ENCODE results near the gene GRID1.
"Not testable (repeated sequence)": the region's sequence is repeated elsewhere in the genome, so short reads cannot be mapped to it uniquely, and the experiment has no call there.

The GRID1 gene

DNA sequence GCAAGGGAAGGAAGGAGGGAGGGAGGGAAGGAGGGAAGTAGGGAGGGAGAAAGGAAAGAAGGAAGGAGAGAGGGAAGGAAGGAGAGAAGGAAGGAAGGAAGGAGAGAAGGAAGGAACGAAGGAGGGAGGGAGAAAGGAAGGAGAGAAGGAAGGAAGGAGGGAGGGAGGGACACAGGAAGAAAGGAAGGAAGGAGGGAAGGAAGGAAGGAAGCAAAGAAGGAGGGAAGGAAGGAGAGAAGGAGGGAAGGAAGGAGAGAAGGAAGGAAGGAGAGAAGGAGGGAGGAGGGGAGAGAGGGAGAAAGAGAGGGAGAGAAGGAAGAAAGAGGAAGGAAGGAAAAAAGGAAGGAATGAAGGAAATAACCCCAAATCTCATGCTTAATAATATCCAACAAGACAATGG is 630.6 kb downstream of the GRID1 start:
- DNase-seq: no peak

DNA sequence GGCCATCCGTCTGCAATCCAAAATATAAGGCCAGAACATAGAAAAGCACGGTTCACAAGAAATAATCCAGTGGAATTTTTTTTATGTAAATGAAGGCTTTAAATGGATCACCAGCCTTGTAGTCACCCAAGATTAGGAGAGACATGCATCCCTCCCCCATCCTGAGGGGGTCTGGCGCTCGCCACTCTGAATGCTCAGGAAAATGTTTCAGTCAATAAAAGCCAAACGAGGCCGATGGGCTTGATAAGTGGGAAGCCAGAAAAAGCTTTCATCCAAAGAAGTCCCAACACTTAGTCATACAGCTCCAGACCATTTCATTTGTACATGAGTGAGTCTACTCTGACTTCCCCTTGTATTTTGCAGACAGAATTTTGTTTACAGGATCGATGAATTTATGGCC is 631.8 kb downstream of the GRID1 start:
- no peak for DNase-seq

DNA sequence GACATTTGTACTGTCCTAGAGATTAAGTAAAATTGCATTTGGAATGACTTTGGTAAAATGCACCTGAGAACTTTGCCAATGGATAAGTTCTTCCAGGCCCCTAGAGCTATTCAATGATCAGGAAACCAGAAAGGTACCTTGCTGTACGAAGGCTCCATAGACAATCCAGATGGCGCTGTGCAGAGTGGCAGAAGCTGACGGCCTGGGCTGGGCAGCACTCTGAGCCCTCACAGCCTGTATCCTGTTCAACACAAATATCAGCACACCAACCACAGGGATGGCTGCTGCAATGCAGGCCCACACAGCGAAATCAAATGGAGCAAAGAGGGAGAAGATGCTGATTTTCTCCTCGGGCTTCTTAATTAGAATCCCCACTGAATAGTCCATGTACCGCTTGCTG is 642.4 kb downstream of the GRID1 start:
- no peak for DNase-seq

DNA sequence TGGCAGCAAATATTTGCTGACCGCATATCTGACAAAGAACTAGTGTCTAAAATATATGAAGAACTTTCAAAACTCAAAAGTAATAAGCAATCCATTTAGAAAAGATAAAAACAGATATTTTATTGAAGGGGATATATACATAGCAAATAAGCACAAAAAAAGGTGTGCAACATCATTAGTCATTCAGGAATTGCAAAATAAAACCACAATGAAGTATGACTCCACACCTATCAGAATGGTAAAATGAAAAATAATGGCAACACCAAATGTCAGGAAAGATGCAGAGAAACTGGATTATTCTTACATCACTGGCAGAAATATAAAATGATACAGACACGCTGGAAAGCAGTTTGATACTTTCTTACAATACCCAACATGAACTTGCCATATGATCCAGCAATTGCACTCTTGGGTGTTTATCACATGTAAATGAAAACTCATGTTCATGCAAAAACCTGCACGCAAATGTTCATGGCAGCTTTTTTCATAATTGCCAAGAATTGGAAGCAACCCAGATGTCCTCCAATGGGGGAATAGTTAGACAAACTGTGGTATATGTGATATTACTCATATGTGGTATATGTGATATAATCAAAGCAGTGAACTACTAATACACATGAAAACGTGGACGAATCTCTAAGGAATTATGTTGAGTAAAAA is 645.5 kb downstream of the GRID1 start:
- no peak for DNase-seq

DNA sequence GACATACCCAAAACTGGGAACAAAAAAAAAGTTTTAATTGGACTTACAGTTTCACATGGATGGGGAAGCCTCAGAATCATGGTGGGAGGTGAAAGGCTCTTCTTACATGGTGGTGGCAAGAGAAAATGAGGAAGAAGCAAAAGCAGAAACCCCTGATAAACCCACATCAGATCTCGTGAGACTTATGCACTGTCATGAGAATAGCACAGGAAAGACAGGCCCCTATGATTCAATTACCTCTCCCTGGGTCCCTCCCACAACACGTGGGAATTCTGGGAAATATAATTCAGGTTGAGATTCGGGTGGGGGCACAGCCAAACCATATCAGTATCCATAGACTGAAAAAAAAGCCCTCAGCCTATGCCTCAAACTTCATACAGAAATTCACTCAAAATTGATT is 647.2 kb downstream of the GRID1 start:
- DNase-seq: no peak

DNA sequence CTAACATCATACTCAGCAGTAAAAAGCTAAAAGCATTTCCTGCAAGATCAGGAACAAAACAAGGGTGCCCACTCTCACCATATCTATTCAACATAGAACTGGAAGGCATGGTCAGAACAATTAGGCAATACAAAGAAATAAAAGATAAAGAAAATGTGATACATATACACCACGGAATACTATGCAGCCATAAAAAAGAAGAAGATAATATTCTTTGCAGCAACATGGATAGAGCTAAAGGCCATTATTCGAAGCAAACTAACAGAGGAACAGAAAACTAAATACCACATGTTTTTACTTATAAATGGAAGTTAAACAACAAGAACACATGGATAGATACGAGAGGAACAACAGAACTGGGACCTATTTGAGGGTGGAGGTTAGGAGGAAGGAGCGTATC is 652.7 kb downstream of the GRID1 start:
- no peak for DNase-seq

DNA sequence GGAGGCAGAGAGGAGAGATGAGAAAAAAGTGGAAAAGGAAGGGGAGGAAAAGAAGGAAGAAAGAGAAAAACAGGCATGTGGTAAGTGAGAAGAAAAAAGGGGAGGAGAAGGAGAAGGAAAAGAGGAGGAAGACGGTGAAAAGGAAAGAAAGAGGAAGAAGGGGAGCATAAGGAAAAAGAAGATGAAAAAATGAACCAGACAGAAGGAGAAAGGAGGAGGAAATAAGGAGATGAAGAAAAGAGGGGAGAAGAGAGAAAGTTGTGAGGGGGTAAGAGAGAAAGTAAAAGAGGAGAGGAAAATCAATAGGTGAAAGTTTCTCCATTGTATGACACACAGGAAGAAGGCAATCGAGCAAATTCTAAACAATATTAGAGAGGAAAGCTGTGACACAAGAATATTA is 663.8 kb downstream of the GRID1 start:
- DNase-seq: no peak

DNA sequence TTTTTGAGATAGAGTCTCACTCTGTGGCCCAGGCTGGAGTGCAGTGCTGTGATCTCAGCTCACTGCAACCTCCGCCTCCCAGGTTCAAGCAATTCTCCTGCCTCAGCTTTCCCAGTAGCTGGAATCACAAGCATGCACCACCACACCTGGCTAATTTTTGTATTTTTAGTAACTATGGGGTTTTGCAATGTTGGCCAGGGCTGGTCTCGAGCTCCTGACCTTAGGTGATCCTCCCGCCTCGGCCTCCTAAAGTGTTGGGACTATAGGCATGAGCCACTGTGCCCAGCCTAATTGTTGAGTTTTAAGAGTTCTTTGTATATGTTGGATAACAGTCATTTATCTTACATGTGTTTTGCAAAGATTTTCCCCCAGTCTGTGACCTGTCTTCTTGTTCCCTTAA is 667.5 kb downstream of the GRID1 start:
- DNase-seq: not testable (repeated sequence)

DNA sequence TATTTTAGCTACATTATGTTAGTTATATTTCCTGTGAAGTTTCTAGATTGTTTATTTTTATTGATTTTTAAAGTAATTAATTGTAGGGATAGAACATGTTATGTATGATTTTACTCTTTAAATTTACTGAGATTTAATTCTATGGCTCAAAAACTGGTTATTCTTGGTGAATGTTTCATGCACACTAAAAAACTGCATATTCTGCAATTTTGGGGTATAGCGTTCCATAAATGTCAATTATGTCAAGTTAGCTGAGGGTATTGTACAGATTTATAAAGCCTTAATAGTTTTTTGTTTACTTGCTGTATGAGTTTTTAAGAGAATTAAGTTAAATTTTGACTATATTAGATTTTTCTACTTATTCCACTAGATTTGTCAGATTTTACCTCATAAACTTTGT is 669.7 kb downstream of the GRID1 start:
- no peak for DNase-seq

DNA sequence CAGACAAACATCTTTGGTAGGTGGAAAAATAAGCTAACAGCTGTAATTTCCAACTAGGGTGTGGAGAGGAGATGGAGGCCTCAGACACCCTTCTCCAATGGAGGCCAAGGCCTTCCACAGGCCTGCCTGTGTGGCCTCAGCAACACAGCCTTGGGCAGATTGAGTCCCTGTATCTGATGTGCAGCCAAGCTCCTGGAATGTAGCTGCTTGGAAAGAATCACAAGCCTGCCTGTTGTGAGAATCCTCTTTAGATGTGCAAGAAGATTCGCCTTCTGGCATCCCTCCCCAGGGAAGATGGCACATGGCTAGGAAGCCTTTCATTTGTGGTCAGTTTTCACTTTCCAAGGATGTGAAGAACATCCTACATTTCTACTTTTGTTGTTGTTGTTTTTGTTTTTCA is 684.0 kb downstream of the GRID1 start:
- DNase-seq: no peak

DNA sequence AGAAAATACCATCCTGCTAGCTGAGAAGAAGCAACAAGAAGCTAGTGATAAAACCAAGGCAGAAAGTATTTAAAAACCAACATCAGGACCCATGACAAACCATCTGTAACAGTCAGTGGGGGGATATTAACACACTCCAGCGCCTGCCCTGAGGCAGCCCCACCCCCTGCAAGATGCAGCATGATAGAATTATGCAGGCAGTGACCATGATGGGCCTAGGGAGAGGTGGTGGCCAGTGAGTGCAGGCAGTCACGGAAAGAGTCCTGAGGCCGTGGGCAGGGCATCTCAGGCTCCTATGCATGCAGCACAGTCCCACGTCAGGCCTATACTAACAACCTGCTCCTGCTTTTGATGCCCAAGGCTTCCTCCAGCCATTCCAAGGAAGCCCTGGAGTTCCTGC is 686.9 kb downstream of the GRID1 start:
- DNase-seq: no peak

DNA sequence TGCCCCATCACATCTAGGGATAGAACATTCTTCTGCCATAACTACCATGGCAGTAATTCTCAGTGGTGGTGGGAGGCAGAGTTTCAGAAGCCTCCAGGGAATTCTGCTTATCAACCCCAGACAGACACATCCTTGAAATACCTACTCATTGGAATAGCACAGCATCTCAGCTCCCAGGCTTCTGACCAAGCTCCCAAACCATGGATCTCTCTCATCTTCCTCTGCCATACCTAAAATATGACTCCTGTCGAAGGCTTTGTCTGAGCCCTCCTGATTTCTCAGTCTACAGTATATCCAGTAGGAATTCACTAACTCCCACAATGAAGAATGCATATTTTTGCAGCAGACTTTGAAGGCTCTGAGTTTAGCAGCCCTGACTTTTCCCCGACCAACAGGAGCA is 687.5 kb downstream of the GRID1 start:
- DNase-seq: no peak

DNA sequence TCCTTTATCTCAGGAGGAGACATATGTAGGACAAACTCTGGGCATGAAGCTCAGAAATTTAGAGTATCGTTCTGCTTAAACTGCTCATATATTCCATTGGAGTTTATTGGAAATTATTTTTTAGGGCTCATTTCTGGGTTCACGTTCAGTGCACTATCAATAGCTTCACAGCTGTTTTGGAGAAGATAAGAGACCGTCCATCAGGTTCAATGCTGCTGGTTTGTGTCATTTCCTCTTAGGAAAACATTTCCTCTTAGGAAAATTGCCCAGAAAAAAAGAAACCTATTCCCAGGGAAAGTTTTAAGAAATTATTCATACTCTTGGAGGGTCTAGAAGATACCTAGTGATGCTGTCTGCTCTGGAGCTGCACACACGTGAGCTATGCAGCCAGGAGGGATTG is 691.7 kb downstream of the GRID1 start:
- no peak for DNase-seq

DNA sequence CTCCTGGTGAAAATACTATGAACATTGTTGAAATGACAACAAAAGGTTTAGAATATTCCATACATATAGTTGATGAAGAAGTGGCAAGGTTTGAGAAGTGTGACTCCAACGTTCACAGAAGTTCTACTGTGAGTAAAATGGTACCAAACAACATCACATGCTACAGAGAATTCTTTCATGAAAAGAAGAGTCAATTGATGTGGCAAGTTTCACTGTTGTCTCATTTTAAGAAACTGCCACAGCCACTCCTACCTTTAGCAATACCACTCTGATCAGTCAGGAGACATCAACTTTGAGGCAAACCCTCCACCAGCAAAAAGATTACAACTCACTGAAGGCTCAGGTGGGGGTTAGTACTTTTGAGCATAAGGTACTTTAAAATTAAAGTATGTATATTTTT is 693.3 kb downstream of the GRID1 start:
- no peak for DNase-seq

DNA sequence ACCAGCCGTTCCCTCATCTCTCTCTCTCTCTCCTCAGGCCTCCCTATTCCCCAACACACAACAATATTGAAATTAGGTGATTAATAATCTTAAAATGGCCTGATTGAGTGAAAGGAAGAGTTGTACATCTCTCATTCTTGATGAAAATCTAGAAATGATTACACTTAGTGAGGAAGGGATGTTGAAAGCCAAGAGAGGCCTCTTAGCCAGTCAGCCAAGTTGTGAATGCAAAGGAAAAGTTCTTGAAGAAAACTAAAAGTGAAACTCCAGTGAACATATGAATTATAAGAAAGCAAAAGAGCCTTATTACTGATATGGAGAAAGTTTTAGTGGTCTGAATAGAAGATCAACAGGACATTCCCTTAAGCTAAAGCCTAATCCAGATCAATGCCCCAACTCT is 695.1 kb downstream of the GRID1 start:
- no peak for DNase-seq

DNA sequence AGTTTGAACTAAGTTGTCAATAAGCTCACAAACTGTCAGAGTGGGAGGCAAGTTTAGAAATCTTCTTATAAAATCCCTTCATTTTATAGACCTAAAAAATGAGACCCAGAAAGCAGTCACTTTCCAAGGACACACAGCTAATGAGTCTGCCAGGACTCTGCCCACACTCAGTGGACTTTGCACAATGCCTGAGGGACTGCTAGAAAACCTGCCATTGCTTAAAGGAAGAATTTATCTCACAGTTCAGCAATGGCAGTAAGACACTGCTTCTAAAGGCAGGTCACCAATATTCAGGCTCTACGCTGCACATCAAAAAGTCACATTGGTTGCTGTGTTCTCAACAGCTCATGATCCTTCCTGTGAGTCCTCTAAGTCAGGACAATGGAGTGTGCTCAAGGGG is 698.1 kb downstream of the GRID1 start:
- no peak for DNase-seq

DNA sequence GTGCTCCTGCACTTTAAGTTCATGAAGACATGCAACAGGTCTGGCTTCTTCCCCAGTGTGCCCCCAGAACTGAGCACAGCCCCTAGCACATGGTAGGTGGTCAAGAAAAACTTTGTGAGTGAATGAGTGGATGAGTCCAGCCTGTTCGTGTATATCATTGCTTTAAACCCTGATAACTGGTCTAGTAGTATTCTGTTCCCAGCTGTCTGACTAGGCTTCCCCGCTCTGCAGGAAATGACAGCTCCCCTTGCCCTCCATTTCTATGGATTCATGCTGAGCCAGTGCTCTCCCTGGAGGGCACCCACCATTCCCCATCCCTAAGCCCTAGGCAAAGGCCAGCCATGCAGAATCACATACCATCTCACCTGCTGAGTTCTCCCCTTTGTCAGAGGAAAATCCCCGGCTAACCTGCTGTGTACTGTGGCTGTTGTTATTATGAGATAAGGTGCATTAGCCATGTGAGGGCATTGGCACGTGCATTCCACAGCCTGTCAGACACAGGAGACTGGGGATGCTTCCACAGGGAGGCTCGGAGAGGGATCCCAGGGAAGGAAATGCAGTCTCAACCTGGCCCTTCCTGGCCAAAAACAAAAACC is 698.9 kb downstream of the GRID1 start:
- DNase-seq: no peak

DNA sequence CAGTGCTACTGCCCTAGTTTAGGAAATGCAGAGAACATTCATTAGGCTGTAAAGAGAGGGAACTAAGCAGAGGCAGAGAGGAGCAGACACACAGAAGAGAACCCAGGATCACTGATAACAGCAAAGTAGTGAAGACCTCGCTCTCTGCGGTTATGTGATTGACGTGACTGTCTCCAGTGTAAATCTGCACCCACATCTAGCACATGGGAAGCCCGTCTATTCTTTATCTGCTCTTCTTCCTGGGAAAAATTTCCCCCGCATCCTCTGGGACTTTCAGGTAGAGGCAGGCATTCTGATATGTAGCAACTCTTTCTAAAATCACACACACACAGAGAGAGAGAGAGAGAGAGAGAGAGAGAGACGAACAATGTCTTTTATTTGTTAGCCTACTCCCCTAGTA is 699.6 kb downstream of the GRID1 start:
- DNase-seq: no peak

DNA sequence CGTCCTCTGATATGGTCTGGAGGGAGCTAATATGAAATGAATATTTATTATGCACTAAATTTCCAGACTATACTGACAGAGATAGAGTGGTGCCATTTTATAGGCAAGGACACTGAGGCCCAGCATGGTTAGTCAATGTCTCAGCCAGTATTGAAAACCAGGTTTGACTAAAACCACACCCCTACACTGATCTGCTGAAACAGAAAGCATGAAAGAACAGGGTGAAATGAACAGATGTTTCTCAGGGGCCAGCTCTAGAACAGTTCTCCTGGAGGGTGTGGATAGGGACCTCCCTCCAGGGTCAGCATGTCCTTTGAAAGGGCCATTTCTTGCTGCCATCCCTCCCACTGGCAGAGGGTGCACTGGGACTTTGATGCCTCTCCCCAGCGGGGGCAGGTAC is 700.5 kb downstream of the GRID1 start:
- DNase-seq: no peak

DNA sequence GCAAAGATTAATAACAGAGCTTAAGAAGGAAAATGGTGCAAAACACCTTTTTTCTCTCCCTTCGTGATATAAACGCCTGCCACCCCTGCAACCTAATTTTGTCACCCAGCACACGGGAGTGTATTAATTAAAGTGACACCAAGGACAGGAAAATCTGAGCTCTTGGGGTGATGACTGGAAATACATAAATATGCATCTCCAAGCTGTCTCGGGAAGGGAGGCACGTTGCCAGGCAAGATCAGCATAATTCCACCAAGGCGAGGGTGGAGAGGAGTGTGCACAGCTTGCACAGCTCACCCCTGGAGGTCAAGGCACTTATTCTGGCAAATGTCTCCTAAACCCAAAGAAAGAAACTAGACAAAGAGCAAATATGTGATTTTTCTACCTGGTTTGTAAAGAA is 700.9 kb downstream of the GRID1 start:
- DNase-seq: no peak

DNA sequence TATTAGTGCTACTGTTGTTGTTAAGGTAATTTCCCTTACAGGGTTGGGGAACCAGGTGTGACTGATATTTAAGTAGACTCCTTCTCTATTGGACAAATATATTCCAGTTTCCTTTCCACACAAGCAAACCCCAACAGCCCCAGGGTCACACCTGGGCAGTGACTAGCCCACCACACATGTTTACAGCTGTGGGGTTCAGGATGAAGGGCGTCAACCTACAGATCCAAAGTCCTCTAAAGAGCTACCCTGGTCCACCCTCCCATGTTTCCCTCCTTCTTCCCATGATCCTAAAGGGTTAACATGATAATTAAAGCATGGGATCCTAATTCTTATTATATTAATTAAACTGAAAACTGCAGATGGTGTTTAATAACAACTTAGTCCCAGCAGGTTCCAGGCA is 701.5 kb downstream of the GRID1 start:
- DNase-seq: no peak

DNA sequence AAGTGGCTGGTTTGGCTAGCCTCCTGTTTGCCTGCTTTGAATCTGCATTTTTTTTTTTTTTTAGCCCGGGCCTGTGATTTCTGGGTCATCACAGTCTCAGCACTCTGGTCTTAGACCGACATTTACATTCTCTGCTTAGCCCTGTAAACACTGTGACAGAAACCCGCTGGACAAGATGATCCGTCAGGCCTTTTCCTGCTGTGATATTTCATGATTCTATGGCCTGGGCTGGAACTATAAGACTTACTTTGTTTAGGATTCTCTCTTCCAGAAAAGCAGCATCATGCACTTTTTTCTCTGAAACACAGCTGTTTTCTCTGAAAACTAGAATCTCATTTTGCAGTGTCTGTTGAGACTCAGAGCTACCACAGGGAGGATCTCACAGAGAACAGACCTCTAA is 705.5 kb downstream of the GRID1 start:
- DNase-seq: no peak

DNA sequence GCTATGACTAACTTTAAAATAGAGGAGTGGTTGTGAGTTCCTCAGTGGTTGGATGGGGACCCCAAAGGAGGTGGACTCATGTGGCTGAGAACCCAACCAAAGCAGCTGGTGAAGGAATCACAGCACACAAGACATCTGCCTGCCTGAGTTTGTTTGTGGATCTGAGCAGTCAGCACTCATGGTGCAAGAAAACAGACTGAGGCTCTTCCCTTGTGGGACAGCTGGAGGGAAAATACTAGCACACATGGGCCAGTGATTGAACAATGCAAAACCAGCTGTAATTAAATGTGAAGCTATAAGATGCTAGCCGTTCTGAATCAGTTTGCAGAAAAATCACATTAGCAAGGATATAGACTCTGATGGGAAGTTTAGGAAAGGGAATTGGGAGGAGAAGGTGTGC is 707.3 kb downstream of the GRID1 start:
- no peak for DNase-seq

DNA sequence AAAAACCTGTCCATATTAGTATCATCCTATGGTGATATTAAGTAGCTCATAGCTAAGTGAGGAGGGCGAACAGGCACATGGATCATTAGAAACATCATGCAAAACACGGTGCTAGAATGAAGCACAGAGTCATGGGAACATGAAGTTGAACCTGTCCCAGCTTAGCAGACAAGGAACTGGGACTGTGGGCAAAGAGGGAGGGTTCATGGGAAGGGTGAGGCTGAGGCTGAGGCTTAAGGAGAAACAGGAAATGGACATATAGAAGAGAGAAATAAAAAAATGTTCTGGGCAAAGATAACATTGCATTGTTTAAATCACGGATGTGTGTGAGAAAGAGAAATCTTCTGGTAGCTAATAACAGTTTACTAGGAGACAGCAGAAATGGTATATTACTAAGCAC is 708.1 kb downstream of the GRID1 start:
- no peak for DNase-seq

DNA sequence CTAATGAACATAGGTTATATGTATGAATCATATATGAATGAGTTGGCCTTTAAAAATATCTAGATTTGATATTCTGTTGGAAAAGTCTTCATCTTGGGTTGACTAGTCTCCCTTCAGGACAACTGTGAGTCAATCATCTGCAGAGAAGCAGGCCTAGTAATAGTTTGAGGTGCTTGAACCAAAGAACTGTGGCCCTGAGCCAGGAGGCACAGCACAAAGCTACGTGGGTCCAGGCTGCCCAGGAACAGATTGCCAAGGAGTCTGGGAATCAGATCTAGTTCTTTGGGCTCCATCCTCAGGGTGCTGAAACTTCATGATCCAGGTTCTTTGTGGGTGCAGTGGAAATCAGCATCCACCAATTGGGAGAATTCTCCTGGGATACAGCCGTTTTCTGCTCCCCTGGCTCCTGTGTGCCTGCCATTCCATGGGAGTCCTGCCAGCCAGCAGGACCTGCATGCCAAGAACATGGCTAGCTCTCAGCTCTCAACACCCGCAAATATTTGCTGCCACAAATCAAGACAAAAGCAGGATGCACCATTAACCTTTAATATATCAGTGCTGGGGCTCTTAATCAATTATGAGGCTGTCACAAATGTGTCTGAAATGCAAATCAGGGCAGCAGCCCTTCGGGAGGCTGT is 709.0 kb downstream of the GRID1 start:
- no peak for DNase-seq
